Measurements from ENCODE around the gene TNIK. TPM values are rescaled to one million over a fixed set of nuclear protein-coding genes. Genes with fewer than 3 reads are reported as not detected.

TNIK gene
- total and polyA plus RNA-seq, 2 of the 13 experiments (the other 11 are each of a cell fraction or from before 2014, with no cell fraction given): 0.15 to 0.22 TPM

DNA sequence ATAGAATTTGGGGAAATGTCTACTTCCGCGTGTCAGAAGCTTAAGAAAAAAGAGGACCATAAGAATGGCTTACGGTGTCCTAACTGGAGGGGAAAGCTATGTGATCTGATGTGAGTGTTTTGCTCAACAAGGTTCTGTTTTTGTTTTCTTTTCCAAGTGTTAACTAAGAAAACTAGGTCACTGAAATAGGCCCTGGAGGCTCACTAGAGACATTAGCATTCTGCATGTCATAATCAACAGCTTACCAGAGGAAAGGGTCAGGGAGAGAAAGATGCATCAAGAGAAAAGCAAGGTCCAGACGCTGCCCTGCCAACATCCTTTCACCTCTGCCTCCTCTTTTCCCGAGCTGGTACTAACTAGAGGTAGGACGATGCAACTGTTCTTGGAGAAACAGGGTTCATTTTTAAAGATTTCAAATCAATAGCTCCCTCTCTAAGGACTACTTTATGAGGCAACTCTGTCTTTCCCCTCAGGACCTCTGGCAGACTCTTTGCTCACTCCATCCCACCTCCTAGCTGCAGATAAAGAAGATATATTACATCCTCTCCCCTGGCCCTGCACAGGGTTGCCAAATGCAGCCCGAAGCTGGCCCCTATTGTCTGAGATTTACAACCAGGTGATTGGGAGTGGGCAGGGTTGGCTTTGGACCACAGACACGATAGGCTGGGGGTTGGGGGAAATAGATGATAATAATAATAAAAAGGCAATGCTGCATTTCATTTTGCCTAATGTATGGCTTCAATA, 223.8 kb downstream of the TNIK start:
- FAIRE-seq (no peak), DNase-seq (ENCODE audit: low spot score) (no peak), ATAC-seq (no peak)
- CTCF ChIA-PET (ENCODE audit: low intra/inter-chr PET ratio, low total read pairs): no interaction called here
- TF ChIP-seq EHMT2 (IDR thresholded peaks at IDR 0.05; ENCODE audit: borderline replicate concordance, low read depth, low read length): no peak
- TF ChIP-seq, protein P1, sequence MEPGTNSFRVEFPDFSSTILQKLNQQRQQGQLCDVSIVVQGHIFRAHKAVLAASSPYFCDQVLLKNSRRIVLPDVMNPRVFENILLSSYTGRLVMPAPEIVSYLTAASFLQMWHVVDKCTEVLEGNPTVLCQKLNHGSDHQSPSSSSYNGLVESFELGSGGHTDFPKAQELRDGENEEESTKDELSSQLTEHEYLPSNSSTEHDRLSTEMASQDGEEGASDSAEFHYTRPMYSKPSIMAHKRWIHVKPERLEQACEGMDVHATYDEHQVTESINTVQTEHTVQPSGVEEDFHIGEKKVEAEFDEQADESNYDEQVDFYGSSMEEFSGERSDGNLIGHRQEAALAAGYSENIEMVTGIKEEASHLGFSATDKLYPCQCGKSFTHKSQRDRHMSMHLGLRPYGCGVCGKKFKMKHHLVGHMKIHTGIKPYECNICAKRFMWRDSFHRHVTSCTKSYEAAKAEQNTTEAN (CRISPR knock-in tag; conservative IDR thresholded peaks at IDR 0.05): no peak
- no peak for TF ChIP-seq ATRX (CRISPR knock-in tag; IDR thresholded peaks at IDR 0.05; ENCODE audit: borderline replicate concordance)
- TF ChIP-seq U2AF1 (optimal IDR thresholded peaks at IDR 0.05; ENCODE audit: low read depth, low read length): no peak
- no peak for TF ChIP-seq BCL6 (CRISPR knock-in tag; IDR thresholded peaks at IDR 0.05)
- TF ChIP-seq RELA (CRISPR knock-in tag; IDR thresholded peaks at IDR 0.05): no peak
- TF ChIP-seq ZFP36L1 (CRISPR knock-in tag; IDR thresholded peaks at IDR 0.05): no peak
- no peak for TF ChIP-seq NPAS2 (CRISPR knock-in tag; IDR thresholded peaks at IDR 0.05; ENCODE audit: borderline replicate concordance)
- Histone ChIP-seq H4K20me1 (ENCODE audit: insufficient read depth, low read length) (no peaks in the 10 kb centered on the region), H3K36me3 (replicated peaks in 1 of 2; ENCODE audit: control insufficient read depth in 1 of 2, insufficient read depth in 2 of 2, low read length in 2 of 2) (no peaks in the 10 kb centered on the region), H3K27ac (ENCODE audit: extremely low read length, insufficient read depth, low read length) (no peak overlapping the region), H3K27me3 (ENCODE audit: control insufficient read depth in 1 of 2, insufficient read depth in 2 of 2, low read length in 2 of 2) (peaks cover 0 to 4% of the 10 kb centered on the region in 2 experiments; a peak in 2 of 5 replicates), H3K9ac (ENCODE audit: insufficient read depth, low read depth, low read length) (no peak overlapping the region), H3K4me1 (ENCODE audit: insufficient read depth, low read length) (peaks cover 10% of the 10 kb centered on the region; the same call in 1 of the 2 replicates), H3K4me3 (replicated peaks in 1 of 3; ENCODE audit: insufficient read depth in 1 of 3, low read depth in 2 of 3, low read length in 3 of 3) (no peak overlapping the region), H3K9me3 (ENCODE audit: low read length) (no peaks in the 10 kb centered on the region), H3K4me2 (ENCODE audit: low read depth, low read length) (no peak overlapping the region), H2AFZ (ENCODE audit: low read length) (no peak overlapping the region), H3K79me2 (ENCODE audit: insufficient read depth, low read length) (no peaks in the 10 kb centered on the region)
- WGBS (ENCODE audit: low lambda C conversion rate): 51% methylated on average over 8 of the region's 8 CpGs
- BruUV-seq (replicated peaks): no TSS peak
- POLR2A ChIA-PET: no interaction called here
- in situ Hi-C loops (cut with HindIII; ENCODE audit: extremely low pct_ligation_motif_present, low pct_unique_long_range_greater_than_20kb): no loop called here
- intact Hi-C loops (cut with micrococcal nuclease; ENCODE audit: unreplicated experiment): no loop called here

Measured in HepG2 (cell line).